Measurements from ENCODE around the gene RNF208.

DNA sequence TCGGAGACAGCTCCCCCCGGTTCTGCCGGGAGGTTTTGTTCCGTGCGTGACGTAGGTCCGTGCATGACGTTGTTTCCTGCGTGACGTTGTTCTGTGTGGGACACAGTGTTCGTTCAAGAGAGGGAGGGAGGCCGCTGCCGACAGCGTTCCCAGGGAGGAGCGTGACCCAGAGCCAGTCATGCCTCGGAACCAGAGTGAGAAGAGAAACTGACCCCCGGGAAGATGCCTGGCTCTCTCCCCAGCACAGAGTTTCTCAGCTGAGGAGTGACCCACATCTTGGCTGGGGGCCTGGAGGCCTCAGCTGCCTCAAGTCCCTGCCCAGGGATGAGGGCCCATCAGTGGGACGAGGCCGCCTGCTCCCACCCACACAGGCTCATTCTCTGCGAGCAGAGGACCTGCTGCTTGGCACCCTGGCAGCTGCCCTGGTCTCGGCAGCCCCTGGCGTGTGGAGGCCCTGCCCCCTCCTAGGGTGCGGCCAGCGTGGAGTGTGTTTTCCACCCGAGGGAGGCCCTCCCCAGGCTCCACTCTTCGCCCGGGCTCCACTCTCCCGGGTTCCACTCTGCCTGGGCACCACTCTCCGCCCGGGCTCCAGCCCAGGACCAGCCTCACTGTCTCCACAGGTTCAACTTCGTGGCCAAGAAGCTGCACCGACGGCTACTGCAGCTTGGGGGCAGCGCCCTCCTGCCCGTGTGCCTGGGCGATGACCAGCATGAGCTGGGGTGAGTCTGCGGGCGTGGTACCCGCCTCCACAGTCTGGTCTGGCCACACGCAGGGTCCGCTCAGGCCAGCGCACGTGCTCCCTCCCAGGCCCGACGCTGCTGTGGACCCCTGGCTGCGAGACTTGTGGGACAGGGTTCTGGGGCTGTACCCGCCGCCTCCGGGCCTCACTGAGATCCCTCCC, 8.6 kb downstream of the RNF208 start:
- TF ChIP-seq JUND (IDR thresholded peaks at IDR 0.05) (no peak), TEAD4 (IDR thresholded peaks at IDR 0.05; ENCODE audit: borderline replicate concordance, insufficient read depth) (no peak), RAD21 (IDR thresholded peaks at IDR 0.05; ENCODE audit: low read length) (no peak), RFX5 (IDR thresholded peaks at IDR 0.05; ENCODE audit: low read length) (no peak), TCF12 (IDR thresholded peaks at IDR 0.05) (no peak), POLR2AphosphoS5 (IDR thresholded peaks at IDR 0.05; ENCODE audit: low read depth, low read length) (no peak), EZH2phosphoT487 (IDR thresholded peaks at IDR 0.05; ENCODE audit: borderline replicate concordance, low read depth) (no peak), EP300 (IDR thresholded peaks at IDR 0.05; ENCODE audit: borderline replicate concordance in 1 of 2, low read depth in 1 of 2, low read length in 1 of 2) (no peak)
- TF ChIP-seq, protein P1, sequence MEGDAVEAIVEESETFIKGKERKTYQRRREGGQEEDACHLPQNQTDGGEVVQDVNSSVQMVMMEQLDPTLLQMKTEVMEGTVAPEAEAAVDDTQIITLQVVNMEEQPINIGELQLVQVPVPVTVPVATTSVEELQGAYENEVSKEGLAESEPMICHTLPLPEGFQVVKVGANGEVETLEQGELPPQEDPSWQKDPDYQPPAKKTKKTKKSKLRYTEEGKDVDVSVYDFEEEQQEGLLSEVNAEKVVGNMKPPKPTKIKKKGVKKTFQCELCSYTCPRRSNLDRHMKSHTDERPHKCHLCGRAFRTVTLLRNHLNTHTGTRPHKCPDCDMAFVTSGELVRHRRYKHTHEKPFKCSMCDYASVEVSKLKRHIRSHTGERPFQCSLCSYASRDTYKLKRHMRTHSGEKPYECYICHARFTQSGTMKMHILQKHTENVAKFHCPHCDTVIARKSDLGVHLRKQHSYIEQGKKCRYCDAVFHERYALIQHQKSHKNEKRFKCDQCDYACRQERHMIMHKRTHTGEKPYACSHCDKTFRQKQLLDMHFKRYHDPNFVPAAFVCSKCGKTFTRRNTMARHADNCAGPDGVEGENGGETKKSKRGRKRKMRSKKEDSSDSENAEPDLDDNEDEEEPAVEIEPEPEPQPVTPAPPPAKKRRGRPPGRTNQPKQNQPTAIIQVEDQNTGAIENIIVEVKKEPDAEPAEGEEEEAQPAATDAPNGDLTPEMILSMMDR (IDR thresholded peaks at IDR 0.05): peak; percentile 24; the same call in 1 of the 2 replicates
- TF ChIP-seq, protein P2, sequence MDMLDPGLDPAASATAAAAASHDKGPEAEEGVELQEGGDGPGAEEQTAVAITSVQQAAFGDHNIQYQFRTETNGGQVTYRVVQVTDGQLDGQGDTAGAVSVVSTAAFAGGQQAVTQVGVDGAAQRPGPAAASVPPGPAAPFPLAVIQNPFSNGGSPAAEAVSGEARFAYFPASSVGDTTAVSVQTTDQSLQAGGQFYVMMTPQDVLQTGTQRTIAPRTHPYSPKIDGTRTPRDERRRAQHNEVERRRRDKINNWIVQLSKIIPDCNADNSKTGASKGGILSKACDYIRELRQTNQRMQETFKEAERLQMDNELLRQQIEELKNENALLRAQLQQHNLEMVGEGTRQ (IDR thresholded peaks at IDR 0.05; ENCODE audit: borderline replicate concordance, low read depth, low read length): no peak
- TF ChIP-seq, protein P3, sequence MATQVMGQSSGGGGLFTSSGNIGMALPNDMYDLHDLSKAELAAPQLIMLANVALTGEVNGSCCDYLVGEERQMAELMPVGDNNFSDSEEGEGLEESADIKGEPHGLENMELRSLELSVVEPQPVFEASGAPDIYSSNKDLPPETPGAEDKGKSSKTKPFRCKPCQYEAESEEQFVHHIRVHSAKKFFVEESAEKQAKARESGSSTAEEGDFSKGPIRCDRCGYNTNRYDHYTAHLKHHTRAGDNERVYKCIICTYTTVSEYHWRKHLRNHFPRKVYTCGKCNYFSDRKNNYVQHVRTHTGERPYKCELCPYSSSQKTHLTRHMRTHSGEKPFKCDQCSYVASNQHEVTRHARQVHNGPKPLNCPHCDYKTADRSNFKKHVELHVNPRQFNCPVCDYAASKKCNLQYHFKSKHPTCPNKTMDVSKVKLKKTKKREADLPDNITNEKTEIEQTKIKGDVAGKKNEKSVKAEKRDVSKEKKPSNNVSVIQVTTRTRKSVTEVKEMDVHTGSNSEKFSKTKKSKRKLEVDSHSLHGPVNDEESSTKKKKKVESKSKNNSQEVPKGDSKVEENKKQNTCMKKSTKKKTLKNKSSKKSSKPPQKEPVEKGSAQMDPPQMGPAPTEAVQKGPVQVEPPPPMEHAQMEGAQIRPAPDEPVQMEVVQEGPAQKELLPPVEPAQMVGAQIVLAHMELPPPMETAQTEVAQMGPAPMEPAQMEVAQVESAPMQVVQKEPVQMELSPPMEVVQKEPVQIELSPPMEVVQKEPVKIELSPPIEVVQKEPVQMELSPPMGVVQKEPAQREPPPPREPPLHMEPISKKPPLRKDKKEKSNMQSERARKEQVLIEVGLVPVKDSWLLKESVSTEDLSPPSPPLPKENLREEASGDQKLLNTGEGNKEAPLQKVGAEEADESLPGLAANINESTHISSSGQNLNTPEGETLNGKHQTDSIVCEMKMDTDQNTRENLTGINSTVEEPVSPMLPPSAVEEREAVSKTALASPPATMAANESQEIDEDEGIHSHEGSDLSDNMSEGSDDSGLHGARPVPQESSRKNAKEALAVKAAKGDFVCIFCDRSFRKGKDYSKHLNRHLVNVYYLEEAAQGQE (IDR thresholded peaks at IDR 0.05; ENCODE audit: low read depth, low read length): no peak

Measured in SK-N-SH (cell line).